SK-N-MC (cell line): ENCODE measurements around the gene PPP1R15B.

Source experiments
- DNase-seq: peaks from one replicate; pipeline ENCODE4 v3.0.0-alpha.2; 2011; ENCODE audit warnings: low read depth, low spot score
- H3K27ac ChIP-seq: fragments of 200-600 bp; sonication (generic); 2 replicates; pipeline ENCODE4 v1.5.1; 2016; ENCODE audit warnings: mixed run types
- H3K36me3 ChIP-seq: fragments of 200-600 bp; sonication (generic); 2 replicates; pipeline ENCODE4 v1.6.1; 2017; ENCODE audit warnings: antibody characterized with exemption, low read length, mixed read lengths; ENCODE audit not compliant: insufficient read depth
- H3K4me3 ChIP-seq: fragments of 200-600 bp; sonication (generic); 2 replicates; pipeline ENCODE4 v1.5.1; 2016
- H3K9ac ChIP-seq: fragments of 200-600 bp; sonication (generic); 2 replicates; pipeline ENCODE4 v1.8.0; 2017; ENCODE audit warnings: mixed run types, mixed read lengths; ENCODE audit not compliant: insufficient read length
- H3K9me3 ChIP-seq: fragments of 200-600 bp; sonication (generic); 2 replicates; pipeline ENCODE4 v1.6.1; 2017; ENCODE audit warnings: low read depth, mild to moderate bottlenecking, antibody characterized with exemption, low read length, moderate library complexity, mixed read lengths
- EZH2 ChIP-seq: fragments of 200-600 bp; sonication (generic); IDR thresholded peaks from one replicate; pipeline ENCODE4 v1.6.1; 2017; ENCODE audit warnings: antibody characterized with exemption
- FOXP2 ChIP-seq: optimal IDR thresholded peaks from 2 replicates; pipeline ENCODE3; 2011; ENCODE audit warnings: mild to moderate bottlenecking, moderate library complexity; ENCODE audit not compliant: insufficient read depth; ENCODE audit errors: extremely low read length, control extremely low read depth
- POLR2AphosphoS5 ChIP-seq: IDR thresholded peaks from 2 replicates; pipeline ENCODE4 v1.6.1; 2012; ENCODE audit warnings: mild to moderate bottlenecking, low read depth, low read length, borderline replicate concordance

The PPP1R15B gene

GRCh38 chr1:204384636-204385352, 26.8 kb downstream of the PPP1R15B start:
- no peak for DNase-seq
- no peak overlapping the region for H3K27ac ChIP-seq
- no peak overlapping the region for H3K9ac ChIP-seq
- TF ChIP-seq FOXP2: no peak
- TF ChIP-seq POLR2AphosphoS5: no peak
- TF ChIP-seq EZH2: no peak
- H3K4me3 ChIP-seq: no peak overlapping the region
- no peaks in the 10 kb centered on the region for H3K36me3 ChIP-seq
- H3K9me3 ChIP-seq: no peaks in the 10 kb centered on the region

GRCh38 chr1:204383163-204383904, 28.3 kb downstream of the PPP1R15B start:
- Histone ChIP-seq H3K9me3 (no peaks in the 10 kb centered on the region), H3K9ac (no peak overlapping the region), H3K27ac (no peak overlapping the region), H3K4me3 (no peak overlapping the region), H3K36me3 (no peaks in the 10 kb centered on the region)
- TF ChIP-seq FOXP2 (no peak), POLR2AphosphoS5 (no peak), EZH2 (no peak)
- DNase-seq: no peak

GRCh38 chr1:204382714-204383083, 28.9 kb downstream of the PPP1R15B start:
- DNase-seq: no peak
- no peaks in the 10 kb centered on the region for H3K9me3 ChIP-seq
- no peak for TF ChIP-seq POLR2AphosphoS5
- no peak for TF ChIP-seq FOXP2
- no peak for TF ChIP-seq EZH2
- H3K36me3 ChIP-seq: no peaks in the 10 kb centered on the region
- H3K4me3 ChIP-seq: no peak overlapping the region
- no peak overlapping the region for H3K27ac ChIP-seq
- no peak overlapping the region for H3K9ac ChIP-seq

- TF ChIP-seq POLR2AphosphoS5 (no peak), EZH2 (no peak), FOXP2 (no peak)
- H3K9me3 ChIP-seq: no peaks in the 10 kb centered on the region
- H3K27ac ChIP-seq: no peak overlapping the region
- H3K9ac ChIP-seq: no peak overlapping the region
- DNase-seq: no peak
- no peak overlapping the region for H3K4me3 ChIP-seq
- no peaks in the 10 kb centered on the region for H3K36me3 ChIP-seq
Observed at GRCh38 chr1:204380293-204380831, 31.3 kb downstream of the PPP1R15B start.

- DNase-seq: no peak
- Histone ChIP-seq H3K9me3 (no peaks in the 10 kb centered on the region), H3K9ac (no peak overlapping the region), H3K36me3 (no peaks in the 10 kb centered on the region), H3K4me3 (peak overlapping the region; percentile 74), H3K27ac (no peak overlapping the region)
- TF ChIP-seq POLR2AphosphoS5 (no peak), FOXP2 (no peak), EZH2 (no peak)
Observed at GRCh38 chr1:204377800-204378668, 33.6 kb downstream of the PPP1R15B start.

- Histone ChIP-seq H3K36me3 (no peaks in the 10 kb centered on the region), H3K4me3 (peak overlapping the region; percentile 74; the same call in 1 of the 2 replicates), H3K9me3 (no peaks in the 10 kb centered on the region), H3K9ac (no peak overlapping the region), H3K27ac (no peak overlapping the region)
- DNase-seq: no peak
- no peak for TF ChIP-seq FOXP2
- no peak for TF ChIP-seq POLR2AphosphoS5
- no peak for TF ChIP-seq EZH2
Observed at GRCh38 chr1:204376919-204377799, 34.5 kb downstream of the PPP1R15B start.

GRCh38 chr1:204376465-204376864, 35.2 kb downstream of the PPP1R15B start:
- no peaks in the 10 kb centered on the region for H3K9me3 ChIP-seq
- no peak for DNase-seq
- H3K4me3 ChIP-seq: no peak overlapping the region
- H3K9ac ChIP-seq: no peak overlapping the region
- TF ChIP-seq FOXP2 (no peak), POLR2AphosphoS5 (no peak), EZH2 (no peak)
- no peaks in the 10 kb centered on the region for H3K36me3 ChIP-seq
- H3K27ac ChIP-seq: no peak overlapping the region
